Activated CD8-positive, alpha-beta memory T cell treated with anti-CD3 and anti-CD28 coated beads for 36 hours (primary cell): ENCODE data around the gene FICD. TPM values are rescaled to one million over a fixed set of nuclear protein-coding genes. Genes with fewer than 3 reads are reported as not detected.

Source experiments
- CTCF ChIA-PET: fragments of 350-600 bp; sonication (Branson Sonifier 250); formaldehyde crosslinking; loops from one replicate; lab custom pipeline; 2021; ENCODE audit warnings: antibody characterized with exemption; lab: Charles Lee
- POLR2A ChIA-PET: fragments of 350-600 bp; sonication (Branson Sonifier 250); formaldehyde crosslinking; loops from one replicate; lab custom pipeline; 2021; ENCODE audit warnings: antibody characterized with exemption; lab: Charles Lee
- total RNA-seq, 2 experiments: library from RNA; stranded (reverse); gene quantifications; one replicate each; pipeline ENCODE4 v1.2.3, GENCODE V29; 2021

Gene FICD
- total RNA-seq, 2 experiments from 2014 or later: 4.1 to 4.5 TPM

GRCh38 chr12:108495823-108496579 lies 19.1 kb upstream of the FICD start:
- POLR2A ChIA-PET: no interaction called here
- CTCF ChIA-PET: interaction anchor here (1.5 kb wide), 1 partner anchor 121 kb away, joined by 4 read pairs; no protein-coding TSS in a partner anchor

GRCh38 chr12:108498136-108498535 lies 16.9 kb upstream of the FICD start:
- CTCF ChIA-PET: no interaction called here

GRCh38 chr12:108502922-108503321 lies 12.2 kb upstream of the FICD start:
- POLR2A ChIA-PET: no interaction called here
- CTCF ChIA-PET: no interaction called here

More at GRCh38 chr12:108498136-108498535, 16.9 kb upstream of the FICD start:
- POLR2A ChIA-PET: no interaction called here

- ChIA-PET CTCF (no interaction called here), POLR2A (no interaction called here)
These were observed 9.9 kb upstream of the FICD start for GRCh38 chr12:108505129-108505528.

GRCh38 chr12:108507971-108508642 lies 7.0 kb upstream of the FICD start:
- CTCF ChIA-PET: interaction anchor here (0.5 to 0.8 kb wide), 2 partner anchors 509 to 585 kb away, joined by 3 to 4 read pairs; partner anchors contain the start of gene ALKBH2
- POLR2A ChIA-PET: interaction anchor here (0.7 kb wide), 1 partner anchor 1522 kb away, joined by 3 read pairs; no protein-coding TSS in a partner anchor

- POLR2A ChIA-PET: no interaction called here
- CTCF ChIA-PET: no interaction called here
These were observed 5.3 kb upstream of the FICD start for GRCh38 chr12:108509806-108510205.

GRCh38 chr12:108510836-108511235 lies 4.2 kb upstream of the FICD start:
- ChIA-PET CTCF (interaction anchor here (0.7 kb wide), 1 partner anchor 108 kb away, joined by 5 read pairs; no protein-coding TSS in a partner anchor), POLR2A (no interaction called here)

- ChIA-PET POLR2A (no interaction called here), CTCF (interaction anchor here (0.7 to 1.3 kb wide), 2 partner anchors 12 to 107 kb away, joined by 5 read pairs; no protein-coding TSS in a partner anchor)
These were observed 3.2 kb upstream of the FICD start for GRCh38 chr12:108511633-108512540.

- ChIA-PET CTCF (no interaction called here), POLR2A (no interaction called here)
These were observed 557 bp upstream of the FICD start for GRCh38 chr12:108514468-108514972.

GRCh38 chr12:108515916-108516315 lies 839 bp downstream of the FICD start:
- ChIA-PET POLR2A (no interaction called here), CTCF (no interaction called here)

- CTCF ChIA-PET: no interaction called here
- POLR2A ChIA-PET: no interaction called here
These were observed 1.6 kb downstream of the FICD start for GRCh38 chr12:108516511-108517275.

- ChIA-PET POLR2A (no interaction called here), CTCF (no interaction called here)
These were observed 2.4 kb downstream of the FICD start for GRCh38 chr12:108517288-108518100.

- ChIA-PET CTCF (no interaction called here), POLR2A (interaction anchor here (0.9 kb wide), 1 partner anchor 15 kb away, joined by 5 read pairs; no protein-coding TSS in a partner anchor)
These were observed 3.1 kb downstream of the FICD start for GRCh38 chr12:108518101-108518715.

- ChIA-PET POLR2A (interaction anchor here (0.9 kb wide), 1 partner anchor 14 kb away, joined by 5 read pairs; no protein-coding TSS in a partner anchor), CTCF (no interaction called here)
These were observed 3.8 kb downstream of the FICD start for GRCh38 chr12:108518716-108519496.

GRCh38 chr12:108519558-108519957 lies 4.5 kb downstream of the FICD start:
- POLR2A ChIA-PET: no interaction called here
- CTCF ChIA-PET: interaction anchor here (0.7 kb wide), 1 partner anchor 117 kb away, joined by 4 read pairs; no protein-coding TSS in a partner anchor

GRCh38 chr12:108523365-108523764 lies 8.3 kb downstream of the FICD start:
- ChIA-PET CTCF (no interaction called here), POLR2A (no interaction called here)
